ENCODE measurements around the gene IGSF23.

DNA sequence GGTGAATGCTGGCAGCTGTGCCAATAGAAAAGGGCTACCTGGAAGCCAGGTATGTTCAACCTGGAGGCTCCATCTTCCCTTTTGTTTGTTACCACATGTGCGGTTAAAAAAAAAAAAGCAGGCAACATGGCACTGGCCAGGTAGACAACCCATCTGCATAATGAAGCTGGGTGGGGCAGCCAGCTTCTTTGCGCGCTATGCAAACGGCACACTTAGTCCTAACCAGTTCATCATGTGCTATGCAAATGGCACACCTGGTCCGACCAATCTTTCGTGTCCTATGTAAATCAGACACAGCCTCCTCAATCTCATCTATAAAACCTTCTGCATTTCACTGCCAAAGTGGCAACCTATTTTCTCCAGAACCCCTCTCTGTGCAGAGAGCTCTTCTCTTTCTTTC is 11.3 kb upstream of the IGSF23 start:
- TF ChIP-seq, protein P1, sequence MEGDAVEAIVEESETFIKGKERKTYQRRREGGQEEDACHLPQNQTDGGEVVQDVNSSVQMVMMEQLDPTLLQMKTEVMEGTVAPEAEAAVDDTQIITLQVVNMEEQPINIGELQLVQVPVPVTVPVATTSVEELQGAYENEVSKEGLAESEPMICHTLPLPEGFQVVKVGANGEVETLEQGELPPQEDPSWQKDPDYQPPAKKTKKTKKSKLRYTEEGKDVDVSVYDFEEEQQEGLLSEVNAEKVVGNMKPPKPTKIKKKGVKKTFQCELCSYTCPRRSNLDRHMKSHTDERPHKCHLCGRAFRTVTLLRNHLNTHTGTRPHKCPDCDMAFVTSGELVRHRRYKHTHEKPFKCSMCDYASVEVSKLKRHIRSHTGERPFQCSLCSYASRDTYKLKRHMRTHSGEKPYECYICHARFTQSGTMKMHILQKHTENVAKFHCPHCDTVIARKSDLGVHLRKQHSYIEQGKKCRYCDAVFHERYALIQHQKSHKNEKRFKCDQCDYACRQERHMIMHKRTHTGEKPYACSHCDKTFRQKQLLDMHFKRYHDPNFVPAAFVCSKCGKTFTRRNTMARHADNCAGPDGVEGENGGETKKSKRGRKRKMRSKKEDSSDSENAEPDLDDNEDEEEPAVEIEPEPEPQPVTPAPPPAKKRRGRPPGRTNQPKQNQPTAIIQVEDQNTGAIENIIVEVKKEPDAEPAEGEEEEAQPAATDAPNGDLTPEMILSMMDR (IDR thresholded peaks at IDR 0.05): no peak
- no peak for TF ChIP-seq POLR2A (IDR thresholded peaks at IDR 0.05)

All from adrenal gland (tissue), 5 donors.